H1 (cell line): ENCODE measurements around the gene CAPZB.

ENCODE experiments used
- BACH1 ChIP-seq: IDR thresholded peaks from 2 replicates; pipeline ENCODE4 v1.6.1; 2012; ENCODE audit warnings: low read length, improper control_type of control experiment
- CEBPB ChIP-seq: IDR thresholded peaks from 2 replicates; pipeline ENCODE4 v1.6.1; 2012; ENCODE audit warnings: low read depth, low read length
- CHD2 ChIP-seq: IDR thresholded peaks from 2 replicates; pipeline ENCODE4 v1.6.1; 2012; ENCODE audit warnings: low read length, improper control_type of control experiment
- CTCF ChIP-seq, 3 experiments: IDR thresholded peaks; 1 replicate in 2 of 3; 2 replicates in 1 of 3; pipeline versions ENCODE4 v1.5.1 to v1.6.1; 2011; ENCODE audit warnings: low read length in 3 of 3, mild to moderate bottlenecking in 3 of 3, inconsistent platforms in 2 of 3, low read depth in 1 of 3, moderate library complexity in 1 of 3; ENCODE audit not compliant: insufficient read depth in 1 of 3; ENCODE audit errors: control extremely low read depth in 1 of 3
- EZH2 ChIP-seq: fragments of 200-600 bp; sonication (generic); IDR thresholded peaks from 2 replicates; pipeline ENCODE4 v1.7.1; 2012; ENCODE audit warnings: low read depth, mild to moderate bottlenecking, moderate library complexity, low read length, inconsistent platforms; ENCODE audit not compliant: severe bottlenecking
- FOSL1 ChIP-seq: IDR thresholded peaks from 2 replicates; pipeline ENCODE4 v1.6.1; 2011; ENCODE audit warnings: mild to moderate bottlenecking, low read depth, low read length, moderate library complexity; ENCODE audit not compliant: insufficient read depth
- GABPA ChIP-seq: IDR thresholded peaks from 2 replicates; pipeline ENCODE4 v1.6.1; 2011; ENCODE audit warnings: mild to moderate bottlenecking, low read length, moderate library complexity, borderline replicate concordance; ENCODE audit not compliant: insufficient read depth
- KDM1A ChIP-seq: fragments of 200-600, 300-600 bp; sonication (generic); IDR thresholded peaks from 2 replicates; pipeline ENCODE4 v1.7.1; 2016; ENCODE audit warnings: mild to moderate bottlenecking, low read length, borderline replicate concordance
- POLR2A ChIP-seq, 2 experiments: IDR thresholded peaks; 1 replicate in 1 of 2; 2 replicates in 1 of 2; pipeline ENCODE4 v1.6.1; 2011; ENCODE audit warnings: low read depth in 2 of 2, low read length in 2 of 2, mild to moderate bottlenecking in 2 of 2; ENCODE audit errors: control extremely low read depth in 1 of 2
- POLR2AphosphoS5 ChIP-seq: IDR thresholded peaks from 2 replicates; pipeline ENCODE4 v1.6.1; 2011; ENCODE audit warnings: low read depth, low read length
- SIN3A ChIP-seq, 2 experiments: IDR thresholded peaks in 1 of 2; conservative IDR thresholded peaks in 1 of 2; 2 replicates each; pipeline ENCODE4 v1.6.1; 2011 to 2012; ENCODE audit warnings: low read length in 2 of 2, improper control_type of control experiment in 1 of 2, low read depth in 1 of 2, mild to moderate bottlenecking in 1 of 2
- SRF ChIP-seq: IDR thresholded peaks from 2 replicates; pipeline ENCODE4 v1.6.1; 2011; ENCODE audit warnings: mild to moderate bottlenecking, low read depth, low read length, moderate library complexity
- SUZ12 ChIP-seq: fragments of 200-600 bp; sonication (generic); IDR thresholded peaks from 2 replicates; pipeline ENCODE4 v1.6.1; 2012; ENCODE audit warnings: mild to moderate bottlenecking, inconsistent platforms, low read length, moderate library complexity, mixed read lengths
- TEAD4 ChIP-seq: IDR thresholded peaks from 2 replicates; pipeline ENCODE4 v1.6.1; 2012; ENCODE audit warnings: low read depth, low read length, inconsistent platforms, mixed read lengths

GRCh38 chr1:19445417-19446342 is 39.7 kb downstream of the CAPZB start:
- TF ChIP-seq CTCF (IDR thresholded peaks at IDR 0.05; ENCODE audit: control extremely low read depth in 1 of 3, insufficient read depth in 1 of 3, low read depth in 1 of 3, low read length in 3 of 3) (peak in 1 of 3 experiments; percentile 18; a peak in 1 of 4 replicates), GABPA (no peak), KDM1A (no peak), CEBPB (no peak), TEAD4 (no peak), FOSL1 (no peak), POLR2AphosphoS5 (no peak), SRF (no peak), SUZ12 (no peak), EZH2 (no peak), BACH1 (no peak), SIN3A (conservative IDR thresholded peaks at IDR 0.05 in 1 of 2, IDR thresholded peaks at IDR 0.05 in 1 of 2; ENCODE audit: low read depth in 1 of 2, low read length in 2 of 2) (no peak), CHD2 (no peak), POLR2A (IDR thresholded peaks at IDR 0.05; ENCODE audit: control extremely low read depth in 1 of 2, low read depth in 2 of 2, low read length in 2 of 2) (no peak)
